Keratinocyte (primary cell): ENCODE data around the gene PJA2. TPM values are rescaled to one million over a fixed set of nuclear protein-coding genes. Genes with fewer than 3 reads are reported as not detected.

Experiments
- DNase-seq: peaks from one replicate; pipeline ENCODE4 v3.0.0-alpha.2; 2011; ENCODE audit warnings: low read depth, missing footprints, low spot score
- FAIRE-seq: peaks from 2 replicates; lab custom pipeline; 2011; peaks lifted over from hg19 to GRCh38; lab: Jason Lieb, UNC
- H2AFZ ChIP-seq: 2 replicates; pipeline ENCODE4 v1.6.0; 2012; ENCODE audit warnings: low read length, control low read depth, inconsistent platforms; ENCODE audit not compliant: control insufficient read depth
- H3K27ac ChIP-seq: 2 replicates; pipeline ENCODE4 v1.5.1; 2011; ENCODE audit warnings: low read length; ENCODE audit not compliant: control insufficient read depth, insufficient read depth
- H3K27me3 ChIP-seq: 3 replicates; pipeline ENCODE4 v1.6.0; 2011; ENCODE audit warnings: low read length; ENCODE audit not compliant: control insufficient read depth, insufficient read depth; ENCODE audit errors: extremely low read depth
- H3K36me3 ChIP-seq, 2 experiments: 2 replicates in 1 of 2; 3 replicates in 1 of 2; pipeline ENCODE4 v1.5.1; 2011; ENCODE audit warnings: low read length in 2 of 2, mild to moderate bottlenecking in 1 of 2; ENCODE audit not compliant: control insufficient read depth in 2 of 2, insufficient read depth in 2 of 2; ENCODE audit errors: extremely low read depth in 1 of 2
- H3K4me1 ChIP-seq: 3 replicates; pipeline ENCODE4 v1.5.1; 2011; ENCODE audit warnings: low read length; ENCODE audit not compliant: control insufficient read depth, insufficient read depth; ENCODE audit errors: extremely low read depth
- H3K4me2 ChIP-seq: 3 replicates; pipeline ENCODE4 v1.6.0; 2011; ENCODE audit warnings: low read depth, low read length; ENCODE audit not compliant: control insufficient read depth, insufficient read depth; ENCODE audit errors: extremely low read depth
- H3K4me3 ChIP-seq, 3 experiments: fragments of 200-600 bp in 1 of 3; sonication (generic) in 1 of 3; 2 replicates in 2 of 3; 3 replicates in 1 of 3; pipeline ENCODE4 v1.5.1; 2011 to 2016; ENCODE audit warnings: low read length in 3 of 3, mild to moderate bottlenecking in 3 of 3, control low read depth in 2 of 3, inconsistent platforms in 1 of 3, low read depth in 1 of 3, mixed read lengths in 1 of 3, mixed run types in 1 of 3, moderate library complexity in 1 of 3; ENCODE audit not compliant: control insufficient read depth in 2 of 3, insufficient read depth in 2 of 3; ENCODE audit errors: extremely low read depth in 1 of 3
- H3K79me2 ChIP-seq: 2 replicates; pipeline ENCODE4 v1.6.0; 2012; ENCODE audit warnings: low read length; ENCODE audit not compliant: control insufficient read depth, insufficient read depth
- H3K9ac ChIP-seq: 3 replicates; pipeline ENCODE4 v1.6.0; 2011; ENCODE audit warnings: low read length; ENCODE audit not compliant: control insufficient read depth, insufficient read depth; ENCODE audit errors: extremely low read depth
- H3K9me1 ChIP-seq: 3 replicates; pipeline ENCODE4 v1.6.0; 2011; ENCODE audit warnings: low read length; ENCODE audit not compliant: control insufficient read depth, insufficient read depth; ENCODE audit errors: extremely low read depth
- H3K9me3 ChIP-seq: 2 replicates; pipeline ENCODE4 v1.5.1; 2012; ENCODE audit warnings: low read depth, low read length; ENCODE audit not compliant: control insufficient read depth
- H4K20me1 ChIP-seq: 3 replicates; pipeline ENCODE4 v1.6.0; 2011; ENCODE audit warnings: low read length; ENCODE audit not compliant: control insufficient read depth, insufficient read depth; ENCODE audit errors: extremely low read depth
- CTCF ChIP-seq, 3 experiments: IDR thresholded peaks in 1 of 3; conservative IDR thresholded peaks in 1 of 3; optimal IDR thresholded peaks in 1 of 3; 2 replicates in 2 of 3; 3 replicates in 1 of 3; pipeline versions ENCODE3 to v1.5.1; 2011; ENCODE audit warnings: low read length in 3 of 3, mild to moderate bottlenecking in 3 of 3, moderate library complexity in 2 of 3, control low read depth in 1 of 3, inconsistent platforms in 1 of 3; ENCODE audit not compliant: insufficient read depth in 2 of 3; ENCODE audit errors: extremely low read depth in 1 of 3
- EZH2 ChIP-seq: IDR thresholded peaks from one replicate; pipeline ENCODE4 v1.6.1; 2012; ENCODE audit warnings: inconsistent platforms, mild to moderate bottlenecking, low read length, moderate library complexity
- dilution Hi-C: fragments of 300-500 bp; cut with MboI; formaldehyde crosslinking; loops from one replicate; pipeline ENCODE4 v1.7.0; 2020; ENCODE audit warnings: low sequenced_read_pairs; ENCODE audit not compliant: extremely low pct_ligation_motif_present
- polyA plus RNA-seq, 5 experiments: library from polyadenylated mRNA; depleted of rRNA in 3 of 5; stranded (reverse) in 3 of 5; stranded (forward) in 1 of 5; unstranded in 1 of 5; fragments of >200 nt; gene quantifications; 1 replicate in 1 of 5; 2 replicates in 3 of 5; 3 replicates in 1 of 5; pipeline versions ENCODE4 v1.2.1 to v1.2.3, GENCODE V29; 2011 to 2012; ENCODE audit warnings: missing spikeins in 2 of 5, low read depth in 1 of 5, low replicate concordance in 1 of 5

PJA2 gene
- polyA plus RNA-seq, 1 donor (not counting 4 experiments of a cell fraction or from before 2014, with no cell fraction given): 49.3 TPM

DNA sequence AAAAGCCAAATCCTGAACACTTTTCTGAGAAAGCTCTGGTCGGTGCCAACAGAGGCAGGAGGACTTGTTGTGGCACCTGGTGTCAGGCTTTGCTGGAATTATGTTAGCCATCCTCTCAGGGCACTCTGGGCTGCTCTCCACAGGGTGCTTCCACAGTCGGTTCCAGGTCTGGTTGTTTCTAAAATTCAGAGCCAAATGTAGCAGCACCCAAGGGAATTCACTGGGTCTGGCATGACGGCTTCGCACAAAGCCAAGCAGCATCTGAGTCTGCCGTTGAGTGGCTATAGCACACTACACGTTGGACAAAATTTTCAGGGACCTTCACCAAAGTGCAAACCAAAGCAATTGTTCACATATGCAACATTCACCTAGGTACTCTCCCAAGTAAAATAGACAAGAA, 110.2 kb downstream of the PJA2 start:
- dilution Hi-C loops: no loop called here
- TF ChIP-seq CTCF (optimal IDR thresholded peaks at IDR 0.05 in 1 of 3, IDR thresholded peaks at IDR 0.05 in 1 of 3, conservative IDR thresholded peaks at IDR 0.05 in 1 of 3; ENCODE audit: extremely low read depth in 1 of 3, insufficient read depth in 2 of 3, low read length in 3 of 3) (no peak), EZH2 (no peak)
- no peak for FAIRE-seq
- no peak overlapping the region for H3K4me3 ChIP-seq
- no peak overlapping the region for H2AFZ ChIP-seq
- no peaks in the 10 kb centered on the region for H3K9me1 ChIP-seq
- no peaks in the 10 kb centered on the region for H3K4me1 ChIP-seq
- H3K79me2 ChIP-seq: no peaks in the 10 kb centered on the region
- no peaks in the 10 kb centered on the region for H3K36me3 ChIP-seq
- H4K20me1 ChIP-seq: no peaks in the 10 kb centered on the region
- no peak overlapping the region for H3K4me2 ChIP-seq
- DNase-seq: no peak
- no peak overlapping the region for H3K9ac ChIP-seq
- no peak overlapping the region for H3K27ac ChIP-seq
- peaks cover 9% of the 10 kb centered on the region for H3K27me3 ChIP-seq
- H3K9me3 ChIP-seq: no peaks in the 10 kb centered on the region

GRCh38 chr5:109298794-109299193, 111.0 kb downstream of the PJA2 start:
- no peak overlapping the region for H3K9ac ChIP-seq
- TF ChIP-seq EZH2 (no peak), CTCF (optimal IDR thresholded peaks at IDR 0.05 in 1 of 3, IDR thresholded peaks at IDR 0.05 in 1 of 3, conservative IDR thresholded peaks at IDR 0.05 in 1 of 3; ENCODE audit: extremely low read depth in 1 of 3, insufficient read depth in 2 of 3, low read length in 3 of 3) (no peak)
- peaks cover 9% of the 10 kb centered on the region for H3K27me3 ChIP-seq
- no peaks in the 10 kb centered on the region for H3K9me3 ChIP-seq
- no peaks in the 10 kb centered on the region for H3K4me1 ChIP-seq
- H4K20me1 ChIP-seq: no peaks in the 10 kb centered on the region
- FAIRE-seq (no peak), DNase-seq (no peak)
- no peak overlapping the region for H3K4me2 ChIP-seq
- H3K9me1 ChIP-seq: no peaks in the 10 kb centered on the region
- H3K27ac ChIP-seq: no peak overlapping the region
- no peak overlapping the region for H3K4me3 ChIP-seq
- dilution Hi-C loops: no loop called here
- no peaks in the 10 kb centered on the region for H3K79me2 ChIP-seq
- no peak overlapping the region for H2AFZ ChIP-seq
- H3K36me3 ChIP-seq: no peaks in the 10 kb centered on the region
